Measurements from ENCODE around the gene NELL1.

Gene NELL1

DNA sequence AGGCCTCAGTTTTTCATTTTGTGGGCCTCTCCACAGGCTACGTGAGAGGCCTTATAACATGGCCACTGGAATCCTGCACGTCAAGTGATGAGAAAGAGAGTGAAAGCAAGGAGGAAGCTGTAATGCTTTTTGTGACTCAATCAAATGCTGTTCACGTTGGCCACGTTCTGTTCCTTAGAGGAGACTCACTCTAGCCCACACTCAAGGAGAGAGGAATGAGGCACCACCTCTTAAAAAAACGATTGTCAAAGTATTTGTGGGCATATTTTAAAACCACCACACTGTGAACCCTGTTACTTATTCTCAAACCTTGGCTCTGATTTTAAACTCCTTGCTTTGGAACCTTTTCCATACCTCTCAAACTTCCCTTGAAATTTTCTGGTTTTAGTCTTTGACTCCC is 705.0 kb downstream of the NELL1 start:
- no peak for DNase-seq

DNA sequence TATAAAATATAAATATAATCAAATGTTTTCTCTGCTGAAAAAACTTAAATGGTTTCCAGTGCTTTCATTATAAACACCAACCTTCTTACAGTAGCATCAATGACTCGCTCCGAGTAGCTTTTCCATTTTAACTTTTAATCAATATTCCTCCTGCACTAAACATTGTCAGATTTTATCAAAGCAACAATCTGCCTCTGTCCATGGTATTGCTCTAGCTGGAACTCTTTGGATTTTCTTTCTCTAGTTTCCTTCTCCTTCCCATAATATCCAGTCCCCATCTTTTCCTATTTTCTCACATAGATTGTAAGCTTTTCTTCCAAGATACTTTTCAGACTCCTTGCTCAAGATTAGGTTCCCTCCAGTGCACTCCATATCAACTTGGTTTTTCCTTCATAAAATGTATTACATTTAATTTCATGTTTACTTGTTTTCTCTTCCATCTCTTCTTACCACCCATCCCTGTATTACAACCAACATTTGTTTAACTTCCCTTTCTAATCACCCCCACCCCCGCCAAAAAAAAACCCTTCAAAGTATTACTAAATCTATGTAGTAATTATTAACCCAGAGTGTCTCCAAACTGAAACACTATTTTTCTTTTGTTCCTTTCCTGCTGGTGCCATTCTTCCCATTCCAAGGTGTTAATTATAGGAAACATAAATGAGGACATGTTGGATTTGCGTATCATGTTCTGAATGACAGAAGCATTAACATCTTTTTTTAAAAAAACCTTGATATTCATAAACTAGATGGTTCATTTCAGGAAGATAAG is 716.5 kb downstream of the NELL1 start:
- DNase-seq, result no peak

DNA sequence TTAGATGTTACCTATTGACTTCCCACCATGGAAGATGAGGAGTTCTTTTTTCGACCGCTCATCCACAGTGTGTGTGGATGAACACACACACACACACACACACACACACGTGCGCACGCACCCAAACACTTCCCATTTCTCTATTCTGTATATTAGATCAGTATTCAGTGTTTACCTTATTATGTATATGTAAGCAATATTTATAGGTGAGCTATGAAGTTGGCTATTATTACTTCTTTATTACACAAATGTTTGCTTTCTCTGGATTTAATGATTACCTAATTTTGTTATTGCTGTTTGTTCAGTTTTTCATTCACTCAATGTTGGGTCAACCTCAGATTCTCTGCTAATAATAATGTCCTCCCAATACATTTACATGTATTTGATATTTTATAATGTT is 721.0 kb downstream of the NELL1 start:
- DNase-seq, result no peak

DNA sequence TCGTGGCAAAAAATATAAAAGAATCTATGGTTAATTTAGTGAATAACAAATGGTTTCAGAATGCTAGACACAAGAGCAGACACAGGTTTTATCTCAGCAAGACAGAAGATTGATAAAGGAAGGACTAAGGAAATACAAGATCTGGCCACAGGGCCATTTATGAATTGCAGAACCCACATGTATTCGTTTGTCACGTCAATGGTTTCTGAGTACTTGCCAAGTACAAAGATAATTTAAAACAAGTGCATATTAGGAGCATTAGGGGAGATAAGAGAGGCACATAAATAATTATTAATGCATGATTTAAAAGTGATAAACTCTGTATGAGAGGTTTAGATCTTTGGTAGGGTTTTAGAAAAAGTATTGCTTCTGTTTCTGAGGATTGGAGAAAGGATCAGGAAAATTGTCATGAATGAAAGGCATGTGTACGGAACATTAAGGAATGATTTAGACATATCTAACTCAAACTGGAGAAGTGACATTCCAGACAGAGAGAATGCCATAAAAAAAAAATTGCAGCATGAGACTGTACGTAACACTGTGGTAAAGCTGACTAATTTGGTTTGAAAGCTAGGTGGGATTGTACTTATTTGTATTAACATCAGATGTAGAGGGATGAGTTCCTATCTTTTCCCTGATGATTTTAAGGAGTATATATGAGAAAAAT is 727.1 kb downstream of the NELL1 start:
- DNase-seq, result no peak

DNA sequence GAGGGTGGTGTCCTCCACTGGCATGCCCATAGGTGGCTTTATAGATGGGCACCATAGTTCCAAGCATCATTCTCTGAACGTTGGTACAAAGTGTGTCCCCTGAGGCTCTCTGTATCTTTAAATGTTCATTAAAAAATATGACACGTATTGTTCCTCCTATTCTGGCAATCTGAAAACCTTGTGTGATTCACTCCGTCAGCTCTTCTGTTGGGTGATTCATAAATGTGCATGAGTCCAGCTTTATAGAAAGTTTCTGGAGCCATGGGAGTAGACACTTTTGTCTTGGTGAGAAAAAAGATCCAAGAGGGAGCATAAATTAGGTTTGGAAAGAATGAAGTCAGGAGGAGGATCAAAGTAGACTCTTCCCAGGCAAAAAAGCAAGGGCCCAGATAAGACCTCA is 728.8 kb downstream of the NELL1 start:
- no peak for DNase-seq

DNA sequence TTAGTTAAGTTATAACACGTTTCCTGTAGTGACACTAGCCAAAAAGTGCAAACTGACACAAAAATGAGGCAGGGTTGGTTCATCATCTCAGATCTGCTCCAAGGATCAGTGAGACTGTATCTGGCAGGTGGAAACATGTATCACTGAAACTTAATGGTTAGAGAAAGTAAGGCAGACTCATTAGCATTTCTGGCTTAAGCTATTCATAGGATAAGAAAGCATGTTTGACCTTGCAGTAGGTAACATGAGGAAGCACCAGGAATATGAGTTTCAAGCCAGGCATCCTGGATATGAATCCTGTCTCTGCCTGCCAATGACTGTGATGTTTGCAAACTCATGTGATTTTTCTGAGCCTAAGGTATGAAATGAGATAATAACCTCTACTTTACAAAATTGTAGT is 732.1 kb downstream of the NELL1 start:
- DNase-seq, result no peak

DNA sequence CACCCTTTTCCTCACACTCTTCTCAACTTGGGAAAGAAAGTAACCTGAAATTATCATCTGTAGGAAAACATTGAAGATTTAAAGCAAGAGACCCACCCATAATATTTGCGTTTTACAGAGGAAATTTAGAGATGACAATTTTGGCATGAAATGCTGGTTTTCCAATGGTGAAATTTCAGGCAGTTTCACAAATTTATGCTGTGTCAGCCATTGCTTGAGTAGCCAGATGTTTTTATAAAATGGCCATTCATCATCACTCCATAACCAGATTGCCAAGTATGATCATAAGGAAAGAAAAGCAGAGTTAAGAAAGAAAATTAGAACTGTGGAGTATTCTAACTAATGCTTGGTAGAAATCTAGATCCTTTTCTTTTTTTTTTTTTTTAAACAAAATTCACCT is 732.9 kb downstream of the NELL1 start:
- no peak for DNase-seq

DNA sequence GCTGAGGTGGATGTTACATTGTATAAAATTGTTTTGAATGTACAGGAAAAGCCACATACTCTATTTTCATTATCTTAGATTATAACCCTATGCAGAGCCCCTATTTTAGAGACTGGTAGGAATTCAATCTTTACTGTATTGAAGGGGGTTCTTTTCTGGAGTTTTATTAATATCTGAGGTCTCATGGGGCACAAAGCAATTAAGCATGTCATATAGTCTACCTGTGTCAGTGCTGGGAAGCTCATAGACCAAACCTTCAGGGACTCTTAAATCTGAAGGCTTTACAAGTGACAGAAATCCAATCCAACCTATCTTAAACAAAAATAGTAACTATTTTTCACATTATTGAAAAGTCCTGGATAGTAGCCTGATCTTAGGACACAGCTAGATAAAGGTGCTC is 733.7 kb downstream of the NELL1 start:
- DNase-seq, result no peak

DNA sequence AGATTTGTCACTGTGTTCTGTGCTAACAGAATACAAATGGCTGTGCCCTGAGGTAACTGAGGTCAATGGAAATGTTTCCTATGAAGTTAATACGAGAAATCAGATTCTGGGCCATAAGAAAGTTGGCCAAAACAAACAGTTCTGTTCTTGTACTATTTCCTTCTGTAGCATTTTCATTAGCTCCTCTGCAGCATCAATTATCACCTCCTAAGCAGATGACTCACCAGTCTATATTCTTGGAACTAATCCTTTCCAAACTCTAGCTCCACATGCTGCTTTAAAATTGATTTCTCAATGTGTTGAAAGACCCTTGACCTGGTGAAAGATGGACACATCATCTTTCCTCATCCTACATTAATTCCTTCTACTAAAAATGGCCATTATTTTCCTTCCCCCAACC is 736.0 kb downstream of the NELL1 start:
- DNase-seq, result no peak

DNA sequence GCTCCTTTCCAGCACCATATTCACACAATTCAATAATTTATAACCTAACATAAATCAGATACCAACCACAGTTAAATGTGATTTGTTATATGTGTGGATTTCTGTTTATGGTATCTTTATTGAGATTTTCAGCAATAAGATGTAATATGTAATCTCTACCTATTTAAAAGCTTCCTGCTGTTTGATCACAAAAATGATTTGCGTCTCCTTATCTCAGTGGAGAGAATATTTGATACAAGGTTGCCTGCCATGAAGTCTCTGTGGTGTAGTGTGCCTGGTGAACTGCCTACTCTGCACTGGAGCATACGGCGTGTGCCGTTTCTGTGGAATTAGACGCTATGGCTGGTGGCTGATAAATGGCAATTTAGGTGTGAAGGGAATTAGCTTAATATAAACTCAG is 741.1 kb downstream of the NELL1 start:
- no peak for DNase-seq

DNA sequence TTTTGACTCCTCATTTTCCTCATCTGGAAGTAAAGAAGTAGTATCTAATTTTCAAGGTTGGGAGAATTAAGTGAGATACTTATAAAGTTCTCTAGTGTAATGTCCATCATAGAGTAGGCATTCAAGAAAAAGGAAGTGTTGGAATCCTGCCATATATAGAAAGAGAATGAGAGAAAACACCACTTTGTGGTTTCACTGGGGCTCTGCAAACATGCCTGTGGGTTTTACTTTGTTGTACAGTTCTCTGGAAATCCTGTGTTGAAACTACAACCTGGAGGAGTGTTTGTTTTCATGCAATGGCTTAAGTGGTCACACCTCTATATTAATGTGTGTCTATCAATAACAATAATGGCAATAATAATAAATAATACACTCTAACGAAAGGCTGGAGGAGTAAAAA is 741.7 kb downstream of the NELL1 start:
- DNase-seq, result no peak

DNA sequence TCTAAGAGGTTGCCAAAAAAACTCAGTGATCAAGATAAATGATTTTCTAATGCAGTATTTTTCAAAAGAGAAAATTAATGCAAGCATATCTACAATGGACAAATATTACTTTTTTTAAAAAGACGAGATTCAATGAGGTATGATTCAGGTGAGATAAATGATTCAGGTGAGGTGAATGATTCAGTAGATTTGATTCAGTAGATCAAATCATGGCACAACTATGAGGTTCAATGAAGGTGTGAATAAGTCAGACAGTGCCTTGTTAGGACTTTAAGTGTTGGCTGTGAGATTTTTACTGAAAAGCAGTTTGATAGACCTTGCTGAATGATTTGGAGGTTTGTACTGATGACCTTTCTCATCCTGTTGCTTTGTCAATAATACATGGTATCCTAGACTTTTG is 742.2 kb downstream of the NELL1 start:
- DNase-seq, result no peak

DNA sequence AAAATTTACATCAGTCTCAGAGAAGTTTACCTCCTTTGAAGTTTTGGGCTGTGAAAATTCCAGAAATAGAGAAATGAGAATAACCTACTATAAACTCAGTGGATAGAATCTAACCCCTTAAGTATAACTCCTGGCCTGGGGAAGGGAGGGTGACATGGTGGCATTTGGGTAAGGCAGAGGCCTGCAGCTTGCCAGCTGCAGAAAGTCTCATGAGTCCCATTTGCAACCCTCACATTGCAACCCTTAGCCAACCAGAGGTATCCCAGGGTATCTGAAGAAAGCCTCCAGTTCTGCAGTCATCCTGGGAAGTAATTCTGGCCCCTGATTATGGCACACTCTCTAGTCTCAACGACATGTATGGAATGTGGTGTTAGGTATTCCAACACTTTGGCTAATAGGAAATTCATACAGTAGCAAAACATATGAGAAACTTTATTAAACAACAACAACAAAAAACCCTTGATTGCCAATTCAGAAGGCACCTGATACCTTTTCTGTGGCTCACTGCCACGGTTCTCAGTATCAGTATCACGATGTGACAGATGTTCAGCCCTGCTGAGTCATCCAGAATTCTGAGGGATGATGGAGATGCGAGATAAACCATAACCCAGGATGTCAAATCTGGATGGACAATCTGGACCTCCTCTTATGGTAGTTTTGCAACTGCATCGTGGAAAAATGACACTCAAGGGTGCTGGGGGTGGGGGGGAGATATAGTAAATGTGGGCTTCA is 743.4 kb downstream of the NELL1 start:
- no peak for DNase-seq

DNA sequence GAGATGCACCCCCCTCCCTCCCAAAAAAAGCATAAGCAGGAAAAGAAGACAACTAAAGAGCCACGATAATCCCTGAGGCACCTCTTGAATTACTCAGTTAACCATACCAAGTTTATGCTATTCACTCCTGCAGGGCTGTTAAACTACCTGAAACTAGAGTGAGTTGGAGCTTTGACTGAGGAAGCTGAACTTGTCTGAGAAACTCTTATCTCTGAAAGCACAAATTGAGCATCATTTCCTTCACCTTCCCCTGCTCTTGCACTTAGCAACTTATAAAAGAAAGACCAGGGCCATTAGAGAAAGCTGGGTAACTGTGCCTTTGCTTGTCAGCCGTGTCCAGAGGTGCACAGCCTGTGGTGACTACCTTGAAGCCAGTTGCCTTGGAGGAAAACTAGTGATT is 745.6 kb downstream of the NELL1 start:
- no peak for DNase-seq

DNA sequence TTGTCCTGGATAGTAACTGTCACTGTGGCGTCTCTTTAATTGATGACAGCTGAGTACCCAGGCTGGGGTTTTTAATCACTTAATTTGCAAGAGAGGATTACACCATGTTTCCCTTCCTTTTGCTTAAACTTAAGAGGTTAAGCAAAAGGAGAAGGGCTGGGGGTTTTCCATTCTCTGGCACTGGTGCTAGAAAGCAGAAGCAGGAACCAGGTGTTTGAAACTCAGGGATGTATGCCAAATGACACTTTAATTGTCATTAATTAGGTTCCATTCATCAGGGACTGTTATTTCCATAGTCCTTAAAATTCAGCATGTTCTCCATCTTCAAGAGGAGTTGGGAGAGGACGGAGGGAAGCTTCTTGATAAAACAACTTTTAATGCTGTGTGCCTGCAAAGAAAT is 746.2 kb downstream of the NELL1 start:
- no peak for DNase-seq

DNA sequence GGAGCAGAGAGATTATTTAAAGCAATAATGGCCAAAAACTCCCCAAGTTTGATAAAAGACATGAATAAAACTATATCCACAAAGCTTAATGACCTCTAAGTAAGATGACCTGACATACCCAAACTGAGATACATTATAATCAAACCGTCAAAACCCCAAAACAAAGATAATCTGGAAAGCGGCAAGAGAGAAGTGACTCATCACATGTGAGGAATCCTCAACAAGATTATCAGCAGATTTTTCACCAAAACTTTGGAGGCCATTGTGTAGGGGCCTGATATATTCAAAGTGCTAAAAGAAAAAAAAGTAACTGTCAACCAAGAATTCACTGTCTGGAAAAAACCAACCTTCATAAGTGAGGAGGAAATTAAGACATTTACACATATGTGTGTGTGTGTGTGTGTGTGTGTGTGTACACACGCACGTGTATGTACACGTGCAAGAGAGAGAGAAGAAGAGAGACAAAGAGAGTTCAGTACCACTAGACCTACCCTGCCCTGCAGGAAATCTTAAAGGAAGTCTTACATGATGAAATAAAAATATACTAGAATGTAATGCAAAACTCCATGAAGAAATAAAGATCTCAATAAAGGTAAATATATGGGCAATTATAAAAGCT is 752.4 kb downstream of the NELL1 start:
- no peak for DNase-seq

DNA sequence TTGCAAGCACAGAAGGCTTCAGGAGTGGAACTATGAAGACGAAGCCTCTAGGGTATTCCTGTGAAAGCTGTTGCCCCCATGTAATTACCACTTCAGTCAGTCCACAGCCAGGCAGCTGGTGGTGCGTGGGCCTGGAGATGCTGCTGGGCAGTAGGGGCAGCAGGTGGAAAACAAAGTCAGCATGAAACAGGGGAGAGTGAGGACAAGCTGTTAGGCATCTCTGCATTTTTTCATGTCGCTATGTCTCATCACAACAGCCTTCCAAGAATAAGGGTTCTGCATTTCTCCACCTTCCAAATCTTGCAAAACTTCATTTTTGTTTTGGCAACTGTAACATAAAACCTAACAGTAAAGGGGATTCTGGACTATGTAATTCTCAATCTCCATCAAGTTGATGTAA is 757.5 kb downstream of the NELL1 start:
- no peak for DNase-seq

DNA sequence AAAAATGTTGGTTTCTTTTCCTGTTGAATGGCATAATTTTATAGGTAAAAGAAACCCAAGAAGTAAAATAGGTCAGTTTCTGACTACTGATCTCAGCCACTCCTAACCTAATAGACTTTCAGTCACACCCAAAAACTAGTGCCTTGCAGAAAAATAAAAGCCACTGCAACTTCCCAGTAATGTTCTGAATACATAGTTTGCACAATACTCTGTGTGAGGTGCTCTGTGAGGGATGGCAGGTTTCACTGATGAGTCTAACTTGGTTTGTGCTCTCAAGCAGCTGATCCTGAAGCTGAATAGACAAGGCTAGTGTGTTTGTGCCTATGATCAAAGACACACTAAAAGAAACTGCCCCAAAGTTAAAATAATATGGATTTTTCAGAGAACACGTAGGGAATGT is 758.3 kb downstream of the NELL1 start:
- no peak for DNase-seq

DNA sequence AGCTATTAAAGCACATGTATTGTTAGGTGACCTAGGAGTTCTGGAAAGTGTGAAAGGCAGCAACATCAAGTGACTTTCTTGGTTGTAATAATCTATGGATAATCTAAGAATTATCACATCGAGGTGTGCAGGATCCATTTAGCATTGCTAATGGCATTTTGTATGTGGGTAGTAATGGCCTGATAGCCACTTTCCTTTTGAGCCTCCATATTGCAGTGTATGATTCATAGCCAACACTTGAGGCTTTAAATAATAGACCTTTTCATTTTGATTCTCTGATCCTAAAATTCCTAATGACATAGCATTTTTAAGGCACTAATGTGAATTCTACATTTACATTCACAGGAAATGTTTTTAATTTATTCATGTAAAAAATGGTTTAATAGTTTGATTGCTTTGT is 759.4 kb downstream of the NELL1 start:
- no peak for DNase-seq

DNA sequence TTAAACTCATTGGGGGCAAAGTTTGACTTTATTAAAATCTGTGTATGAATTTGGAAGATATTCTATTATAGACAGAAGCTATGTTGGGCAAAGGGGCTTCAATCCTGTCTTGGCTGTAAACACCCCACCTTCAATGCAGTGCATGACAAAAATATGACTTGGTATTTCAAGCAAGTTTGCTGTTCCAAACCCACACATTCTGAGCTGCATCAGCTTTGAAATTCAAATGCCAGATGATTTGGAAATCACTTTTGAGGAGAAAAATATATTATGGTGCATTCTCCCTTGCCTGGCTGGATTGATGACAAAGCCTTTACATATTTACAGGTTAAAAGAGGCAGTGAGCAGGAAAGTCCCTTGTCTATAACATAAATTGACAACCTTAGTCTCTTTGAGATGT is 760.0 kb downstream of the NELL1 start:
- no peak for DNase-seq

DNA sequence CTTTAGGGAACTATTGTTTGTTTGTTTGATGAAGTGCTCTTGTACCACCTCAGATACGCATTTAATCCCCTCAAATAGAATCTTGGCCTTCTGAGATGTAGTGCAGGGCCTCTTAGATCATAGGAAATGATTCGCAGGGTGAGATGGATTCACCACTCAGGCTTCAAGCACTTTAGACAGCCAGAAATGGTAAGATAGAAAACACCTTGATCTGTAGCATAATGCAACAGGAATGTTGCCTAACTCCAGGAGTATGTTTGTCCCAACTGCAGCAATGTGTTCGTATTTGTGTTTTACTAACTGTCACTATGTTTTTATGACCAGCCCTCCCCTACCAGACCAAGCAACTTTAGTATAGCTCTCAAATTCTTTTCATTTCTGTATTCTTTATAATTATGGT is 761.2 kb downstream of the NELL1 start:
- DNase-seq, result no peak

DNA sequence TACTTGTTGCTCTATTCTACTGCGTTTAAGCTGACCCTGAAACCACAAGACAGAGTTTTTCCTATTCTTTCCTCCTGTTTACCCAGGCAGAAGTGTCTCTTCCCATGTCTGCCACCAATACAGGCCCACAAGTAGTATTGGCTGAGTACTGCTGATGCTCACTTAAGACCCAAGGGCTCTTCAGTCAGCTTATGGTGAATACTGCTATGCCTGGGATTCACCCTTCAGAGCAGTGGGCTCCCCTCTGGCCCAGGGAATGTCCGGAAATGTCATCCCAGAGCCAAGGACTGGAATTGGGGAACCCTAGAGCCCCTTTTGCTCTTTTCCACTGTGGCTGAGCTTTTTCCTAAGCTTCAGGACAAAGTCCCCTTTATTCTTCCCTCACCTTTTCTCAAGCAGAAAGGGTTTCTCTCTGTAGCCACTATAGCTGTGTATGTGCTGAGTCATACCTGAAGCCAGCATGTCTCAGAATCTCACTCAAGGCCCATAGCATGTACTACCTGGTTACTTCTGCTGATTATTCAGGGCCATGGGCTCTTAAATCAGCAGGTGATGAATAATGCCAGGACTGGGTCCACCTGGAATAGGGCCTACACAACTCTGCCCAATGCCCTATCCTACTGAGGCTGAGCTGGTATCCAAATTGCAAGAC is 777.7 kb downstream of the NELL1 start:
- DNase-seq, result no peak

DNA sequence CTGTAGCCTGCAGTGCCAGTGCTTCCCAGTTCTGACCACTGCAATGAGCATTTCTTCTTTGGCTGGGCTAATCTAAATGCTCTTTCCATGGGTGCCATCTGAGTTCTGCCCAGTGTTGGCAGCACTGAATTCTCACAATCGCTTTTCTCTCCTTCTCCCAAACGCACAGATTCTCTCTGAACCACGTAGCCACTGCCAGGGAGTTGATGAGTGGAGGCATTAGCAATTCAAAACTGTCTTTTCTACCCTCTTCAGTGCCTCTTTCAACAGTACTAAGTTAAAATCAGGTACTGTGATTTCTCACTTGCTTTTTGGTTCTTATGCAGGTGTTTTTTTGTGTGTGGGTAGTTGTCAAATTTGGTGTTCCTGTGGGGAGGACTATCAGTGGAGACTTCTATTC is 778.5 kb downstream of the NELL1 start:
- DNase-seq, result no peak
